HT-29 (cell line): Measurements from ENCODE around the gene TLL1. TPM values are rescaled to one million over a fixed set of nuclear protein-coding genes. Genes with fewer than 3 reads are reported as not detected.

Source experiments
- DNase-seq: peaks from one replicate; pipeline ENCODE4 v3.0.0-alpha.2; 2015; ENCODE audit warnings: low spot score
- total RNA-seq: library from RNA; depleted of rRNA; stranded (reverse); fragments of >200 nt; shearing (Covaris generic); gene quantifications from 2 replicates; pipeline ENCODE4 v1.2.3, GENCODE V29; 2014

The TLL1 gene
- total RNA-seq, 1 experiment from 2014 or later: not detected

DNA sequence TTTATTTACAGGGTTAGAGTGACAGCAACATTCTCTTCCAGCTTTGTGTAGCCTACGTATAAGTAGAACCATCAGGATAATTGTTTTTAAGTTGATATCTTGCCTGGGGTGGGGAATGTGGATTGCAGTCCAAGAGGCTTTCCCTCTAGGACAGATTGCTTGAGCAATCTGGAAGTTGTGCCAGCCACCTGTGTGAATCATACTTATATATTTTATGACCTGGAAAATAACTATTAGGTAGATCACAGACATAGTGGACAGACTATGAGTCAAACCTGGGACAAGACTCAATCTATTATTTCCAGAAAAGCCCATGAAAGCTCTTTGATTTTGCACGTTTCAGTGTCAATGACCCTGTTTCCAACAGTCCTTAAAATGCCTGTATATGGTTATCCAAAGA lies 98.9 kb downstream of the TLL1 start:
- no peak for DNase-seq

GRCh38 chr4:165972747-165973146 lies 99.7 kb downstream of the TLL1 start:
- no peak for DNase-seq

DNA sequence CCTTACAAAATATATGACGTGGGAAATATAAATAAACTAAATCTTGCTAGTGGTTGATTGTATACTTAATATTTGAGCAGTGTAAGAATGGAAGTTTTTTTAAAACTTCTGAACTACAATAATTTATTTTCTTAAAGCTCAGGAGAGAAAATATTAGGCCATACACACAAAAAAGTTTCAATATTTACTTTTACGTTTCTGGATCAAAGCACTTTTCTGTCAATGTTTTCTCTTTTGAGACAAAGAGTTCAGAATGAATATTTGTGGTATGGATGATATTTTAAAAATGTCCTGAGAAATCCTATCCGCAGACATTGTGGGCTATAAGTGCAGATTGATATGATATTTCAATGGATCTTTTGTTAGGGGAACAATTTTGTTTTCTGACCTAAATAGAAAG lies 109.9 kb downstream of the TLL1 start:
- DNase-seq: no peak

DNA sequence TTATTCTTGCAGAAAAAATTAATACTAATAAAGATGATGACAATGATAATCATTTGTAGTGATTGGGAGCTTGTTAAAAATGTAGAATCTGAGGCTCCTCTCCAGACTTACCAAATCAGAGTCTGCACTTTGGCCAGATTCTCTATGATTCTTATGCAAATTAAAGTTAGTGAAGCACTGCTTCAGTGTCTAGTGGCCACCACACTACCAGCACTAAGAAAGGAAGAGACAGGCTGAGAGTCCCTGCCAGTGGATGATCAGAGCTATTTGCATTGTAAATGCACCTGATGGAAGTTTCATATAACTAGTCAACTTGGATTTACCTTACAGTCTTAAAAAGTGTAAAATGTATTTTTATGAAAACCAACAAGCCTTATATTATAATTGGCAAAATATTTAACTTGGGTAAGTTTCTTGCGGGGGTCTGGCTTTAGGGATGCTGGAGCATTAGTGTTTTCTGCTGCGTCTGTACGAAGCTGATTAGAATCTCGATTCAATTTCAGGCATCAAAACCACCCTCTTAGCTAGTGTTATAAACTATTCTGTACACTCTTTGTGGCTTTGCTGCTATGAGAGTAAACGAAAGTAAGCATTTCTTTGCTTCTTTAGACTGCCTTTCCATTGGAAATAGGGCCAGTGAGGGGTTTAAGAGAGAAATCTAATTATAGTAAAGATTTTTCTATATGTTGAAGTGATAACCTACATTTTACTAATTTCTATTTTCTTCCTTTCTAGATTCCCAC lies 114.1 kb downstream of the TLL1 start:
- DNase-seq: no peak

- no peak for DNase-seq
Observed at GRCh38 chr4:165991325-165992180, 118.5 kb downstream of the TLL1 start.

DNA sequence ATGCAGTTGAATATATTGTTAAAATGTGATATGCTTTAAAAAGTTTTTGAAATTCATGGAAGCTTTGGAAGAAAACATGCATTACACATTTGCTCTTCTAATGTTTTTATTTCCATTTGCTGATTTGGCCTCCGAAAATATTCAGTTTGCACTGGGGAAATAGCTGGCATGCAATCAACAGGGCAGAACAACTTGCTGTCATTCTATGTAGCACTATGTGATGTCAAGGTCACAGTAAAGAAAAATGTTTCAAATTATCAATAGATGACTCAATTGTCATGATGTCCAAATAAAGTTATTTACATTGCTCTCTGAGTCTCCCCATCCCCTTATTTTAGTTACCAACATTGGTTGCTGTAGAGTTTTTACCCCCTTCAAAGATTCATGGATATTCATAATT lies 119.2 kb downstream of the TLL1 start:
- DNase-seq: no peak

DNA sequence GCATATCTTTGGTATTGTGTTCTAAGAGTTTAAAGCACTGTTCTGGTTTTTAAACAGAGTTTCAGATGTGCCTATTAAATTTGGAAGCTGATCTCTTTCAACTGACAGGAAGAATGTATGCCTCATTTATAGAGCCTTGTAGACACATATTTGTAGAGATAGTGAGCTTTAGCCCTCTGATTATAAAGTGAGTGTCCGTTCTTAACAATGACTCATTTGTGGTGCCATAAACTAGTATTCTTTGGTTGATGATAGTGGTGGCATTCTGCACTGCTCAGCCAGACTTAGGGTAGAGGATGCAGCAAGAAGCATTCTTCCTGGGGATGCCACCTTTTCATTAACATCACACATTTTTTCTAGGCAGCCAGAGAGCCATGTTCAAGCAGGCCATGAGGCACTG lies 121.7 kb downstream of the TLL1 start:
- DNase-seq: no peak

DNA sequence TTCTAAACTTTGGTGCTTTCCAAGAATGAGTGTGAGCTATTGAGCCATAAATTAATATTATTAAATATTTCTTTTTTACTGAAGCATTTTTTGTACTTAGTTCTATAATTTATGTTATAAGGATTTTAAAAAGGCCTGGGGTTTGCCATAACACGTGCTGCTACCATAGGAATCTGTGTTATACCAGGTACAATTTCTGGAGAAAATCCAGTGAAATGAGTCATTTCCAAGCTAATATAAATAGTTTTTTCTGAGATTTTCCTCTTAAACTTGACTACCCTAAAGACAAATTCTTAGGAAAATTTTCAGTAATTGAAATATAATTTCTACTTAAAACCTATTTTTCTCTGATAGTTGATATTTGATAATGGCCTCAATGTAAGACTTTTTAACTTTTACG lies 130.8 kb downstream of the TLL1 start:
- no peak for DNase-seq

DNA sequence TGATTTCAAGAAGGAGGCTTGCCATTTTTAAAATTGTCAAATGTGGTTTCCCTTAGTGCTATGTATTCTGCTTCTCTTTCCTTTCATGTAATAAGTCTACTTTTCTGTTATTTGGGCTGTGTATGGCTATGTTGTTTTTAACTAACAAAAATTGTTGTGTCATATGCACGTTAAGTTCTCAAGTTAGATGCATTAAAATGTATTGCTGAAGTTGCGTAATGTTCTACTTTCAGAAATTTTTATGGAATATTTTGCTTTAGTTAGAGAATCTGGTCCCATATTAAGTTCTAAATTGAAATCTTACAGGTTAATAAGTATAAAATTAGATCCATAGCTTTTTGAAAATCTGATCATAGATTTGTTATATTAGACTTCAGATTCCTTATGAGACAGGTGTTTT lies 133.2 kb downstream of the TLL1 start:
- DNase-seq: no peak

- DNase-seq: no peak
Observed at GRCh38 chr4:166008510-166008909, 135.5 kb downstream of the TLL1 start.

DNA sequence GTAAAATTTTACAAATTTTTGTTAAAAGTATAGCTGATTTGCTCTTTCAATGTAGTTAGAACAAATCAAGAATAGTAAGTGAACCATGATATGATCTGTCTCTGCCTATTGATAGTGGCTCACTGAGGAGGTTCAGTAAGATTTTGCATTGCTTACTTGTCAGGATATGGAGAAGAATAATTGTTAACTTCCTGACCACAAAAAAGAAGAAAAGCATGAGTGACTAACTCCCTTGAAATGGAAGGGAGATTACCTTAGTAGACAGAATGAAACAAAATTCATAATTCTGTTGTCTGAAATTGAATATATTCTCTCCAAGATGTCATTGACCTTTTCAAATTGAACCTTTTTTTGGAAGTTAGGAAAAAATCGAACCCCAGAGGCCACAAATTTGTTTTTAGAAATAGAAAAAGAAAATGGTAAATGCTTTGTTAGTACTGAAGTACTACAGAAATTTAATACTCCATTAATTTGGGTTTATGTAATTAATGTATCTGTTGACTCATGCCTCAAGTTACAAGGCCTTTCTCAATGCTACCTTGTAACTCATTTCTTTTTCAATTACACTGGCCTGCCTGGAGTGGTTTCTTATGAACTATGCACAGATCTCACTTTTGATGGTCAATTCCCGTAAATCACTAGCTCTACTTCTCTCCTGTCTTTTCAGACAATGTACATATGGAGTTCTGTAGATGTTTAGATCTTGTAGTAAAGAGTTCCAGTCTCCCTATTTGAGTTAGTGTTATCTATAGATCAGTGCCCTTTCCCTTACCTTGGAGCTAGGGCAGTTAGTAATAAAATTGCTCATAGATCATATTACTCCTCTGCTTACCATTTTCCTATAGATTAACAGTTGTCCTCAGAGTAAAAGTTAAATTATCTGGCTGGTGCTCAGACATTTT lies 139.3 kb downstream of the TLL1 start:
- DNase-seq: no peak

- no peak for DNase-seq
Observed at GRCh38 chr4:166014411-166014810, 141.4 kb downstream of the TLL1 start.

- no peak for DNase-seq
Observed at GRCh38 chr4:166017804-166018203, 144.8 kb downstream of the TLL1 start.

DNA sequence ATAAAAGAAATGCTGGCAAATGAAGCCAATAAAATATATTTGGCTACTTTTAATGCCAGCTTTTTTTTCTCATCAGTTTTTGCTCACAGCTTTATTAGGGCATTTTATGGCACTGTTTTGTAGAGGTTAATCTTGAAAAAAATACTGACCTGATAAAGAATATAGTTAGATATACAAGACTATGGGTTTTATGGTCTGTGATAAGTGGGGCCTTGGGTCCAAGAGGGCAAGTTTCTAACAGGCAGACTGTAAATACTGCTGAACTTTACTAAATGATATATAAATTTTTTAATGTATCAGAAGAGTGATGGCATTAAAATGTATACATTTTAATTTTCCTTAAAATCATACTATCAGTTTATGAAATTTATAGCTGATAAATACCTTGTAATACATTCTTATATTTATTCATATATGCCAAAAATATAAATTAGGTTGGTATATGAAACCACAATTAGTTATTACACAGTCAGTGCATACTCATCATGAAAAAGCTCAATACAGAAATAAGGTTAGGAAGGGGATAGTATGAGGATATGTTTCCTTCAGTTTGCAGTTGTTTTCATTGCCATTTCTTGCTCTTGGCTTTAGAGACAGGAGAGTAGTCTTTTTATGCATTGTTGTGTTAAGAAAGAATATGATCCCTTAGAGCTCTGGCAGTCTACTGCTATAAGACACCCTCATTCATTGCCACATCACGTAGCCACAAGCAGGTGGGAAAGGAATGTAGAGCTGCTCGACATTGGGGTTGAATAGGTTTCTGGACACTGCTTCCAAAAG lies 146.6 kb downstream of the TLL1 start:
- no peak for DNase-seq

GRCh38 chr4:166021617-166022016 lies 148.6 kb downstream of the TLL1 start:
- DNase-seq: no peak

- no peak for DNase-seq
Observed at GRCh38 chr4:166034965-166035364, 161.9 kb downstream of the TLL1 start.

DNA sequence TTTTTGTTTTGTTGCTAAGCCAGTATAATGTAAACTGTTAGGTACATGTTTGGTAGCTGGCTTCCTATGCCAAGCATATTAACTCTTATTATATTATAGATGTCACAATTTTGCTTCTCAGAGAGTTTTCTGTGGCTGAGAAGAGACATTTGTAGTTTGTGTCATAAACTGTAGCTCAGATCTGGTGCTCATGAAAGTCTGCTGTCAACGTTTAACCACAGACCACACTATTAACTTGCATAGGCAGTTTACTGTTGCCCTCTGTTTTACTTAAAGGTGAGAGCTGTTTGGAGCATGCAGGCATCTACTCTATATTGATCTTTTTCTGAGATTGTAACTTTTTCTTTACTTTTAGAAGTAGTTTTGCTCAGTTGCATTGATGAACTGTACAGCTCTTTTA lies 166.8 kb downstream of the TLL1 start:
- DNase-seq: no peak

DNA sequence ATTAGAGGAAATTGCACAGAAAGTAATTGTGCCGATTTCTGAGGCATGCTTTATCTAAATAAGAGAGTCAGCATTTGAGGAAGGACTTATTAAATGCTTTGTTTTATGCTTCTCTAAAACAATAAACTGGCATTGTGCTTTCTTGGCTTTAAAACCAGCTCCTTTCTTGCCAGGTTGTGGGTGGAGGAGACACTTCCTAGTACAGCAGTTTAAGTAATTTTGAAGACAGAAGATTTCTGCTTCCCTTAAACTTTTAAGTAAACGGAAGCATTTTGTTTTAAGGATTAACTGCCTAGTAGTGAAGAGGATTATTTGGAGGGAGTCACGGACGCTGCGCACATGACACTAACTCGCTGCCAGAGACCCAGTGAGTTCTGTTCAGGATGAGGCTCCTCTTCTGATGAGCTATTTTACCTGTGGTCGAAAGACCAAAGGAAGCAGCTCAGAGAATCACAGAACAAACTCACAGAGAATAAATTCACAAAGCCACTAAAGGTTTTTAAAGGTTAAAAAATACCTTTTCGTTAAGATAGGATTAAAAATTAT lies 169.5 kb downstream of the TLL1 start:
- no peak for DNase-seq

DNA sequence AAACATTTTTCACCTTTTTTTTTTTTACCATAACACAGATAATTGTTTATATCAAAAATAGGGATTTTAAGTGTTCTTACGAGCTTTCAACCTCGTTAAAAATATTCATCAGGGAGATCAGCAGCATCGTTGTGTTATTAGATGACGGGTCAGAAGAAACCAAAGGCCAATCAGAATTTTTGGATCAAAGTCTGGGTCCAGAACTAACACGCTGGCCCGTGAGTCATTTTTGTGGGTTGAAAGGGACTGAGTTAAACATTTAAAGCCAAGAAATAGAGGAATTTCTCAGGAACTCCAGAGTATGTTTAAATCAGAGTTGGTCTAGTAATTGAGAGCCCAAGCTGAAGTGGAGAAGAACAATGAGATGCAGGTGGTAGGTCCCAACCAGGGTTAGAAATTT lies 170.8 kb downstream of the TLL1 start:
- no peak for DNase-seq

DNA sequence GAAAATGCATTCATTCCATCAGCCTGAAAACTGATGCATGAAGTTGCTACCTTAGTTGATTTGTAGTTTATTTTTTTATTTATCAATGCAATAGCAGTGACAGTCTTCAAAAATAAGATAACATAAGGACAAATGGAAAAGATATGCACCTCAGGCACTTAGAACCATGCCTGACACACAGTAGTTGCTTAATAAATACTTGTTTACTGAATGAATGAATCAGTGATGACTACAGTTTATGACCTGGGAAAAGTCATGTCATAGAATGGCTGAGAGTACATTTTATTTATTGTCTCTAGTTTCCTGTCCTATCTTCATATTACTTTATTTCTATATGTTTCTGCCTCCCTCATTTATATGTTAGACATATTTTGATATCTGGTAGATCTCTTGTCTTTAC lies 171.8 kb downstream of the TLL1 start:
- DNase-seq: no peak

GRCh38 chr4:166045457-166045856 lies 172.4 kb downstream of the TLL1 start:
- DNase-seq: no peak
